ENCODE measurements around the gene PGAM2.

The PGAM2 gene

DNA sequence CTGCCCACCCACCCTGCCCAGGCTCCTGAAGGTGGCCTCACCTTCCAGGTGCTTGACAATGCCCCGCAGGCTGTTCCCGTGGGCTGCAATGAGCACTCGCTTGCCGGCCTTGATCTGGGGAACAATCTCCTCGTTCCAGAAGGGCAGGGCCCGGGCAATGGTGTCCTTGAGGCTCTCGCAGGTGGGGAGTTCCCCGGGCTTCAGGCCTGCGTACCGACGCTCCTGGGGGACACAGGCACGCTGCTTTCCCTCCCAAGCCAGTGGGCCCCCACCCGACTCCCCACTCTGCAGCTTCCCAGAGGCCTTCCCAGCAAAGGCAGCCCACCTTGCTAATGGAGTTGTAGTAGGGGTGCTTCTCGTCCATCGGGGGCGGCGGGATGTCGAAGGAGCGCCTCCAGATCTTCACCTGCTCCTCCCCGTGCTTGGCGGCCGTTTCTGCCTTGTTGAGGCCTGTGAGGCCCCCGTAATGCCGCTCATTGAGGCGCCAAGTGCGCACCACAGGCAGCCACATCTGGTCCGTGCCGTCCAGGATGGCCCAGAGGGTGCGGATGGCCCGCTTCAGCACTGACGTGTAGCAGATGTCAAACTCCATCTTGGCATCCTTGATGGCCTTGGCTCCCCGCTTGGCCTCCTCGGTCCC is 456 bp downstream of the PGAM2 start:
- peak; percentile 53 for DNase-seq

GRCh38 chr7:44063894-44064651 is 1.3 kb downstream of the PGAM2 start:
- peak; percentile 34 for DNase-seq

GRCh38 chr7:44063547-44063893 is 1.8 kb downstream of the PGAM2 start:
- DNase-seq, result peak; percentile 22

DNA sequence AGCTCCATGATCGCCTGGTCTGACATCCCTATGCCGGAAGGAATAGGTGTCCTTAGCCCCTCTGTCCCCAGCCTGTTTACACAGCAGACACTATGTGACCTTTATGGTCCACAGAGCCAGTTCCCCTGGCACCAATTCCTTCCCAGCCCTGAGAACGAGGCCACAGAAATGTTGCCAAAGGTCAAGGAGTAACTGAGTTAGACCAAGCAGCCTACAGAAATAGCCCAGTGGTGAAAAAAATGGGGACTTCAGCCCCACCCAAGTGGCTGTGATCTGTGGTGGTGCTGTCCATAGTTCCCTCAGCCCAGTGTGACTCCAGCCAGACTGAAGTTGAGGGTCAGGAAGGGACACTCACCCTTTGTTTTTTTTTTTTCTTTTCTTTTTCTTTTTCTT is 2.5 kb downstream of the PGAM2 start:
- DNase-seq, result peak; percentile 29

GRCh38 chr7:44062180-44062902 is 3.0 kb downstream of the PGAM2 start:
- DNase-seq, result peak; percentile 31

DNA sequence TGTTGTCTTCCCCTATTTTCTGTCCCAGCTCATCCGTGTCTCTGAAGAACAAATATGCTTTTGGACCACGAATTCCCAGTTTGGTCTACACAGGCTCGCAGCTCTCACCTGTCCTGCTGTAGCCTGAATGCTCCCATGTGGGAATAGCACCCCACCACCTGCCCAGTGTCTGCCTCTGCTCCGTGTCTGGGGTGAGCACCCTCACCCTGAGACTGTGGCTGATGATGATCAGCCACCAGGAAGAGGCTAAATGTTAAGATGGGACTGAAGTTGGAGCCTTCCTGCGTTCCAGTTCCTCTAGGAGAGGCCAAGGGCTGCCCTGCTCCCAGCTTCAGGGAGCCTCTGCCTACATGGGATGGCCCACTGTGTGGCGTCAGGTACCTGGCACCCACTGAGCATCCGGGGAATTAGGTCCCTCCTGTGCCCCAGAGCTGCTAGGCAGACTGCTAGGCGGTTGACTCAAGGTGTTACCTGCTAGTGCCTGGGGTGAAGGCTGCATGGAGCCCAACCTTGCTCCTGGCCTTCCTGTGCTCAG is 3.7 kb downstream of the PGAM2 start:
- DNase-seq, result no peak

GRCh38 chr7:44060948-44061644 is 4.3 kb downstream of the PGAM2 start:
- DNase-seq, result peak; percentile 19

GRCh38 chr7:44060091-44060947 is 5.0 kb downstream of the PGAM2 start:
- peak; percentile 14 for DNase-seq

- peak; percentile 46 for DNase-seq
Observed at GRCh38 chr7:44059219-44060090, 5.9 kb downstream of the PGAM2 start.

DNA sequence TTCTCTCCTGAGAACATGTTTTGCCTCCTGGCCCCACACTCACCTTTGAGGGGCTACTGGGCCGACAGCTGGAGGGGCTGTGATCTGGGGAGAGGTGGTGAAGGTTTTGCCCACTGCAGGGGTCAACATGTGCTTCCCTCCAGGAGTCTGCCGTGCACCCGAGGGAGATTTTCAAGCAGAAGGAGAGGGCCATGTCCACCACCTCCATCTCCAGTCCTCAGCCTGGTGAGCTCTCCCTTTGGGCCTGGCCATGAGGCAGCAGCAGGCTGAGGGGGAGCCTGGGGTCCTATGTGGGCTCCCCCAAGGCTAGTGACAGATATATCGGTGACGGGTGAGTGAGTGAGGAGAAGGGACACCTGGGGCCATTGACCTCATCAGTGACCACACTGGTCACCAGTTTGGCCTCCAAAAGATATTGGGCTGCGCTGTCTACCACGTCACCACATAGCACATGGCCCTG is 6.6 kb downstream of the PGAM2 start:
- no peak for DNase-seq

DNA sequence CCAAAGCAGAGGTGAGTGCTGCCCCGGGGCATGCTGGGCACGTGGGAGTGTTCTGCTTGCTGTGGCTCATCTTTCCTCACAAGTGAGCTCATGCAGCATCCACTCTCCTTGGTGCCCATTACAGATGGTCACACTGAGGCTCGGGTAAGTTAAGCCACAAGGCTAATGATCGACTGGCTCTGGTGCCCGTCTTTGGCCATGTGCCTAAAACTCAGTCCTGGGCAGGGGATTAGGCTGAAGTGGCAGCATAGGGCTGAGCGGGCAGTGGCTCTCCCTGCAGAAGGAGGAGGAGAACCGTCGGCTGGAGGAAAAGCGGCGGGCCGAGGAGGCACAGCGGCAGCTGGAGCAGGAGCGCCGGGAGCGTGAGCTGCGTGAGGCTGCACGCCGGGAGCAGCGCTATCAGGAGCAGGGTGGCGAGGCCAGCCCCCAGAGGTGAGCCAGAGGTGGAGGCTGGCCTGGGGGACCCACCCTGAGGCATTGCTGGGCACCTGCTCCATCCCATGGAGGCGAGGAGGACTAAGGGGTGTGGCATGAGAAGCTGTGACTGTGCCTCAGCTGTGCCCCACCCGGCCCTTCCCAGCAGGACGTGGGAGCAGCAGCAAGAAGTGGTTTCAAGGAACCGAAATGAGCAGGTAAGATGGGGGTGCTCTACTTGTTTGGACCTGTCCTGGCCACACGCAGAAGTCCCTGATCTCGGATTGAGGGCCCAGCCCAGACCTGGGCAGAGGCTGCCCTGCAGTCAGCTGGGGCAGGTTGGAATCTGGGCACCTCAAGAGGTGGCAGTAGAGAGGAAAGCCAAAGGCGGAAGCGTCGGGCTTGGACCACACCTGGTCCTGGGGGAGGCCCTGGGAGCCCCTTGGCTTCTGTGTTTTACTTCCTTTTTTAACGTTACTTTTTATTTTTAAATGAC is 7.3 kb downstream of the PGAM2 start:
- DNase-seq, result peak; percentile 17

DNA sequence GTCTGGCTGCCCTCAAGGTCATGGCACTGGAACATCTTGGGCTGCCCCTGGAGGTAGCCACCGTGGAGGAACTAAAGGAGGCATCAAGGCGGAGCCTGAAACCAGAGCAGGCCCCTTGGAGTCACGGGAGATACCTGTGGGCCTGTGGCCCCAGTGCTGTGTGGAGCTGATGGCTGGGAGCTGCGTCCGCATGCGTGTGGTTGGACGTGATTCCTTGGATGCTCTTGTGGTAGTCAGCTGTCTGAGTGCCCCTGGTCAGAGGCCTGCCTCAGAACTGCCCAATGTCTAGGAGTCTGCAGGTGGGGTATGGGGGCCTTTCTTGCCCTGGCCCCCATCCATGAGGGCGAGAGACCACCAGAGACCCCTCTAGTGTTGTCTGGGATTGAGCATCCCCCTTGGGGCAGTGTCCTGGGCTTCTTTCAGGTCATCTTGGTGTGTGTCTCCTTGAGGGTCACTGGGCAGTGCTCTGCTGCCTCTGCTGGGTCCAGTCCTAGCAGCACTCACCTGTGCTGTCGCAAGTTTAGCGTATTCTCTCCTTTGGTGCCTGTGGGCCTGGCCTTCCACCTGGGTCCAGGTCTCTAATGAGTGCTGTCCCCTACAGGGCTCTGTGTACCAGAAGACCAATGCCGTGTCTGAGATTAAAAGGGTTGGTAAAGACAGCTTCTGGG is 8.1 kb downstream of the PGAM2 start:
- peak; percentile 17 for DNase-seq

GRCh38 chr7:44056681-44057080 is 8.7 kb downstream of the PGAM2 start:
- peak; percentile 14 for DNase-seq

DNA sequence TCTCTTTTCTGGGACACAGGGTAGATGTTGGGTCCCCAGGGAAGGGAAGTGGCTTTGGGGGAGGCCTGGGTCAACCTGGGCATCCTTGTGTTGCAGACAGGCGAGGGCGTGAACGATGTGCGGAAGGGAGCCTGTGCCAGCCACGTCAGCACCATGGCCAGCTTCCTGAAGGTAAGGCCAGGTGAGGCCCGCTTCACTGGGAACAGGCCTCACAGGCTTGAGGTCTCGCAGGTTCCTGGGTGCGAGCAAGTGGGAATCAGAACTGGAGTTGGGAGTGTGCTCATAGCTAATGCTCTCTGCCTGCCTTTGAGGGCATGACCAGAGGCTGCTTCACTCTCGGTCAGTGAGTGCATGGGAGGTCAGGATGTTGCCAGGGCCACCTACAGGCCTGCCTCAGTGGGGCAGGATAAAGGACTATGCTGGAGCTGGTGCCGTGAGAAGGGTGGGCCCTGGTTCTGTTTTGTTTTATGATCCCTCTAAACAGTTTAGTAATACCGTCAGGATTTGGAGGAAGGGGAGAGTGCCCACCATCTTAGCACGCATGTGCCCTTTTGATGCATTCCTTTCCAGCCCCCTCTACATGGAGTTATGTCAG is 12.5 kb downstream of the PGAM2 start:
- DNase-seq, result peak; percentile 17

GRCh38 chr7:44051611-44052220 is 13.7 kb downstream of the PGAM2 start:
- DNase-seq, result no peak

DNA sequence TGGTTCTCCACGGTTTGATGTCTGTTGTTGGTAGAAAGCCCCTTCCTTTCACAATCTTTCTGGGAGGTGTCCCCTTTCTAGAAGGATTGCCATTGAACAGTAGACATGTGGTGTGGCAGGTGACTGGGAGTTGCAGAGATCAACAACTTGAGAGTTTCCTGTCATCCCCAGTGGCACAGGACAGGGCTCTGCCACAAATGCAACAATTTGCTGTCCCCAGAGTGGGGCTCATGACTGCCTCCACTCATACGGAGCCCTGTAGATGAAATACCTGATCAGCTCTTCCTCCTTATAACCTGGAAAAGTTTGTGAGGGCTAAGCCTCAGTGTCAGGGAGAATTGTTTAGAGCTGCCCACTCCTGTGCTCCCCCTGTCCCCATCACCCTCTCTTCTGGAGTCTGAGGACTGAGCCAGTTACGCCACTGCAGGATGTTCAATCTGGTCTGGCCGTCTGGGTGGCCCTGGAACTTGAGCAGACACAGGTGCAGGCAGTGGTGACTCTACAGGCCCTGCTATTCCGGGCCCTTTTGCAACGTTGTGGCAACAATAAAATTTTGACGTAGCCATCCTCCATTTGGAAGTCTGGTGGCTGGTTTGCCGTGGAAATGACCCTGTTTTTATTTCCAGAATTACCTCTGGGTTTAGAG is 14.3 kb downstream of the PGAM2 start:
- DNase-seq, result no peak

DNA sequence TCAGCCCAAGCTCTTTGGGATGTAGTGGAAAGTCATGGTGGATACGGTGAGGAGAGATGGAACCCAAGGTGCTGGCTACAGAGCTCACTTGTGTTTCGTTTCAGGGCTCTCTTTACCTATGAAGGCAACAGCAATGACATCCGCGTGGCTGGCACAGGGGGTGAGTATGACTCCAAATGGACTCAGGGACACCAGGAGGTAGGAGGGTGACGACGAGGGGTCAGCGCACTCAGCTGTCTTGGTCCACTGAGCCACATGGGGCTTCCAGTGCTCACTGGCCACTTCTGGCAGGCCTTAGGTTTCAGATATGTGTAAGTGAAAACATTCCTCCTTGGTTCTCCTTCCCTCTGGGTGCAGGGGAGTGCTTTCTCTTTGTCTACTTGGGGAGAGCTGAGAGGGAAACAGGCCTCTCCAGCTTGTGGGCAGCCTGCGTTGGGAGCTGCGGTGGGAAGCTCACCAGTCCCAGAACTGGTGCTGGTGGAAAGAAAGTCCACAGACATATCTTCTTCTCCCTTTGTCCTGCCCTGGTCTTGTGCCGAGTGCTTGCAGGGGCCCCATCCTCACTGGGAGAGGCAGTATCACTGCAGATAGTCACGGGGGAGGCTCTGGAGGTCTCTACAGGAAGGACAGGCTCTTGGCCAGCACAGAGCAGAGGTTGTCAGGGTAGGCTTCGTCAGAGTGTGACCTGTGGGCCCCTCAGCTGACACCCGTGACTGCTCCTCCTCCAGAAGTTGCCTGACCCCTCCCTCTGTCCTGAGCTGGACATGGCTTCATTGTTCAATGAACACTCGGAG is 15.0 kb downstream of the PGAM2 start:
- DNase-seq, result peak; percentile 12

Data from femur (tissue), 1 donor.